Colonic mucosa (tissue), 4 donors: ENCODE data around the gene DMD. TPM values are rescaled to one million over a fixed set of nuclear protein-coding genes. Genes with fewer than 3 reads are reported as not detected.

Experiments
- DNase-seq: peaks from one replicate; pipeline ENCODE4 v3.0.0-alpha.2; 2020
- H3K27ac ChIP-seq: fragments of 200-600 bp; one replicate; pipeline ENCODE4 v1.8.0; 2021
- H3K27me3 ChIP-seq: fragments of 200-600 bp; one replicate; pipeline ENCODE4 v1.8.0; 2021
- H3K36me3 ChIP-seq: fragments of 200-600 bp; one replicate; pipeline ENCODE4 v1.8.0; 2021
- H3K4me1 ChIP-seq: fragments of 200-600 bp; one replicate; pipeline ENCODE4 v1.8.0; 2021; ENCODE audit warnings: mild to moderate bottlenecking
- H3K4me3 ChIP-seq: fragments of 200-600 bp; one replicate; pipeline ENCODE4 v1.8.0; 2021
- H3K9ac ChIP-seq, 2 donors: one replicate each; pipeline ENCODE4 v1.7.0; 2013; ENCODE audit warnings: control low read depth in 2 of 2, low read depth in 2 of 2, low read length in 2 of 2
- H3K9me3 ChIP-seq: fragments of 200-600 bp; one replicate; pipeline ENCODE4 v1.8.0; 2021
- intact Hi-C: fragments of 100-400 bp; cut with DNase I; formaldehyde crosslinking; loops from one replicate; pipeline ENCODE4 v1.14.1; 2022
- total RNA-seq, 2 donors: library from RNA; stranded (reverse); fragmentation: NEBNext Ultra II Directional in 1 of 2; extraction: Animal tissue kit (Norgen Biotek cat#: 25700) in 1 of 2; gene quantifications; one replicate each; pipeline ENCODE4 v1.2.1, GENCODE V29; 2021
- TF ChIP-seq, protein P1 (sequence below): fragments of 200-600 bp; IDR thresholded peaks from one replicate; pipeline ENCODE4 v1.8.0; 2022; ENCODE audit warnings: antibody characterized with exemption, mild to moderate bottlenecking
- donor health status: healthy.
- donor health status: DM: no; HTN: no; CAD: no.
- donor health status: DM: no; HTN: no; CAD: no.

Gene DMD
- total RNA-seq, 2 donors from 2014 or later, result 7.3 to 24.5 TPM

- Histone ChIP-seq H3K27me3 (no peaks in the 10 kb centered on the region), H3K9me3 (no peaks in the 10 kb centered on the region), H3K4me1 (no peaks in the 10 kb centered on the region), H3K4me3 (no peak overlapping the region), H3K36me3 (no peaks in the 10 kb centered on the region), H3K9ac (no peak overlapping the region), H3K27ac (no peak overlapping the region)
- intact Hi-C loops, result no loop called here
- TF ChIP-seq, protein P1, sequence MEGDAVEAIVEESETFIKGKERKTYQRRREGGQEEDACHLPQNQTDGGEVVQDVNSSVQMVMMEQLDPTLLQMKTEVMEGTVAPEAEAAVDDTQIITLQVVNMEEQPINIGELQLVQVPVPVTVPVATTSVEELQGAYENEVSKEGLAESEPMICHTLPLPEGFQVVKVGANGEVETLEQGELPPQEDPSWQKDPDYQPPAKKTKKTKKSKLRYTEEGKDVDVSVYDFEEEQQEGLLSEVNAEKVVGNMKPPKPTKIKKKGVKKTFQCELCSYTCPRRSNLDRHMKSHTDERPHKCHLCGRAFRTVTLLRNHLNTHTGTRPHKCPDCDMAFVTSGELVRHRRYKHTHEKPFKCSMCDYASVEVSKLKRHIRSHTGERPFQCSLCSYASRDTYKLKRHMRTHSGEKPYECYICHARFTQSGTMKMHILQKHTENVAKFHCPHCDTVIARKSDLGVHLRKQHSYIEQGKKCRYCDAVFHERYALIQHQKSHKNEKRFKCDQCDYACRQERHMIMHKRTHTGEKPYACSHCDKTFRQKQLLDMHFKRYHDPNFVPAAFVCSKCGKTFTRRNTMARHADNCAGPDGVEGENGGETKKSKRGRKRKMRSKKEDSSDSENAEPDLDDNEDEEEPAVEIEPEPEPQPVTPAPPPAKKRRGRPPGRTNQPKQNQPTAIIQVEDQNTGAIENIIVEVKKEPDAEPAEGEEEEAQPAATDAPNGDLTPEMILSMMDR, result no peak
- DNase-seq, result no peak
Measured at GRCh38 chrX:32118832-32119231, 1092.5 kb downstream of the DMD start.

DNA sequence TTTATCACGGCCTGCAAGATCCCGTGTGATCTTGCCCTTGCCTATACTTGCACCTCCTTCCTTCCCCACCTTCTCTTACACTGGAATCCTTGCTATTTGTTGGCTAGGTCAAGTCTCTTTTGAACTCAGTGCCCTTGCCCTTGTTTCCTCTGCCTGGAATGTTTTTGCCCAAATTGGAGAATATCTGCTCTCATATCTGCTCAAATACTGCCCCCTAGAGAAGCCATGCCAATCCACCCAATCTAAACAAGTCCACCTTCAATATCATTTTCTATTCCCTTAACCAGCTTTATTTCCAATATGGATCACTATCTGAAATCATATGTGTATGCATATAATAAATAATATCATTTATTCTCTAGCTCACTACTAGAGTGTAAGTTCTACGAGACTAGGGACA lies 1095.3 kb downstream of the DMD start:
- Histone ChIP-seq H3K27ac (no peak overlapping the region), H3K4me3 (no peak overlapping the region), H3K36me3 (no peaks in the 10 kb centered on the region), H3K9me3 (no peaks in the 10 kb centered on the region), H3K27me3 (no peaks in the 10 kb centered on the region), H3K9ac (no peak overlapping the region), H3K4me1 (no peaks in the 10 kb centered on the region)
- TF ChIP-seq, protein P1, result no peak
- intact Hi-C loops, result no loop called here
- DNase-seq, result no peak

GRCh38 chrX:32087663-32088062 lies 1123.7 kb downstream of the DMD start:
- DNase-seq, result no peak
- intact Hi-C loops, result no loop called here
- no peaks in the 10 kb centered on the region for H3K4me1 ChIP-seq

GRCh38 chrX:32084757-32085156 lies 1126.6 kb downstream of the DMD start:
- Histone ChIP-seq H3K4me1 (no peaks in the 10 kb centered on the region), H3K9me3 (no peaks in the 10 kb centered on the region), H3K27ac (no peak overlapping the region), H3K4me3 (no peak overlapping the region), H3K27me3 (no peaks in the 10 kb centered on the region), H3K9ac (no peak overlapping the region), H3K36me3 (no peaks in the 10 kb centered on the region)
- TF ChIP-seq, protein P1, result no peak
- no peak for DNase-seq
- intact Hi-C loops, result no loop called here

More at GRCh38 chrX:32087663-32088062, 1123.7 kb downstream of the DMD start:
- no peaks in the 10 kb centered on the region for H3K27me3 ChIP-seq
- H3K4me3 ChIP-seq, result no peak overlapping the region
- H3K27ac ChIP-seq, result no peak overlapping the region
- H3K9me3 ChIP-seq, result no peaks in the 10 kb centered on the region
- H3K36me3 ChIP-seq, result no peaks in the 10 kb centered on the region
- H3K9ac ChIP-seq, result no peak overlapping the region
- TF ChIP-seq, protein P1, result no peak

GRCh38 chrX:32048285-32048684 lies 1163.1 kb downstream of the DMD start:
- no peak overlapping the region for H3K4me3 ChIP-seq
- no peaks in the 10 kb centered on the region for H3K4me1 ChIP-seq
- TF ChIP-seq, protein P1, result no peak
- no peaks in the 10 kb centered on the region for H3K9me3 ChIP-seq
- no peak overlapping the region for H3K9ac ChIP-seq
- no peaks in the 10 kb centered on the region for H3K27me3 ChIP-seq
- intact Hi-C loops, result no loop called here
- H3K27ac ChIP-seq, result no peak overlapping the region
- H3K36me3 ChIP-seq, result no peaks in the 10 kb centered on the region
- no peak for DNase-seq

DNA sequence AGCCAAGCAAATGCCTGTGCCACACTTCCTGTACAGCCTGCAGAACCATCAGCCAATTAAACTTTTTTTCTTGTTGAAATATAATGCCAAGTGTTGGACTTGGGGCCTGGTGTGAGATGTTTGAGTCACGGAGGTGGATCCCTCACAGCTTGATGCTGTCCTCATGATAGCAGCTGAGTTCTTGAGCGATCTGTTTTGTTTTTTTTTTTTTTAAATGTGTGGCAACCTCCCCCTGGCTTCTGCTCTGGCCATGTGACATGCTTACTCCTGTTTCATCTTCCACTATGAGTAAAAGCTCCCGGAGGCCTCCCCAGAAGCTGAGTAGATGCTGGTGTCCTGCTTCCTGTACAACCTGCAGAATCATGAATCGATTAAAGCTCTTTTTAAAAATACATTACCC lies 1166.2 kb downstream of the DMD start:
- intact Hi-C loops, result no loop called here
- Histone ChIP-seq H3K27me3 (no peaks in the 10 kb centered on the region), H3K9me3 (no peaks in the 10 kb centered on the region), H3K9ac (no peak overlapping the region), H3K36me3 (no peaks in the 10 kb centered on the region), H3K27ac (no peak overlapping the region), H3K4me1 (no peaks in the 10 kb centered on the region), H3K4me3 (no peak overlapping the region)
- no peak for DNase-seq
- TF ChIP-seq, protein P1, result no peak
